ENCODE measurements around the gene RABGAP1L.
"Not testable (repeated sequence)": the region's sequence is repeated elsewhere in the genome, so short reads cannot be mapped to it uniquely, and the experiment has no call there.

RABGAP1L gene

DNA sequence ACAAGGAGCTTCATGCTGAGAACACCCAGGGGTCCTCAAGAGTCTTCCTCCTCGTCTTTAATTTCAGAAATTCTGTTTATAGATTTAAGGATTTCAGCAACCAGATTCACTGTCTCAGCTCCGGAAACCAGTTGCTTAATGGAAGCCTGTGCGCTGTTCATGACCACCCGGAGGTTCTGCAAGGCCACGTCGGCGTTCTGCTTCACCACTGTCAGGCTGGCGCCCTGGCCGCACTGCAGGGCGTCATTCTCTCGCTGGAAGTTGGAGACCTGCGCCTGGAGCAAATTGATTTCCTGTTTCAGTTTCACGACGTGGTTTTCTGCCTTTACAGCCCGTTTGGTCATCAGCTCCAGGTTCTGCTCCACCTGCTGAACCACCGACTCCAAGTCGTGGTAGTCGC lies 885.3 kb downstream of the RABGAP1L start:
- DNase-seq (ENCODE audit: low read depth): not testable (repeated sequence)

Measured in stimulated activated CD8-positive, alpha-beta memory T cell treated with anti-CD3 and anti-CD28 coated beads, Interleukin-15, amount 100 ng/mL, for 1 hour (primary cell).